Endodermal cell (in vitro differentiated cells): ENCODE measurements around the gene ARFGEF3. TPM values are rescaled to one million over a fixed set of nuclear protein-coding genes. Genes with fewer than 3 reads are reported as not detected.

Experiments used
- DNase-seq: peaks from one replicate; pipeline ENCODE4 v3.0.0-alpha.2; 2017
- H3K27ac ChIP-seq: 2 replicates; pipeline ENCODE4 v1.5.1; 2013; ENCODE audit warnings: mild to moderate bottlenecking, low read depth, low read length, moderate library complexity
- H3K27me3 ChIP-seq: 2 replicates; pipeline ENCODE4 v1.6.1; 2013; ENCODE audit warnings: mild to moderate bottlenecking, low read length, moderate library complexity; ENCODE audit not compliant: insufficient read depth, control insufficient read depth, poor library complexity, severe bottlenecking
- H3K36me3 ChIP-seq: 2 replicates; pipeline ENCODE4 v1.7.0; 2013; ENCODE audit warnings: mild to moderate bottlenecking, low read length, moderate library complexity; ENCODE audit not compliant: control insufficient read depth, insufficient read depth
- H3K4me1 ChIP-seq: one replicate; pipeline ENCODE4 v1.7.0; 2013; ENCODE audit warnings: low read length; ENCODE audit not compliant: control insufficient read depth, insufficient read depth
- H3K4me3 ChIP-seq: 2 replicates; pipeline ENCODE4 v1.5.1; 2013; ENCODE audit warnings: mild to moderate bottlenecking, low read length, moderate library complexity
- H3K9ac ChIP-seq: 2 replicates; pipeline ENCODE4 v1.6.1; 2013; ENCODE audit warnings: mild to moderate bottlenecking, low read length, moderate library complexity; ENCODE audit not compliant: poor library complexity, severe bottlenecking; ENCODE audit errors: extremely low read depth
- H3K9me3 ChIP-seq: 2 replicates; pipeline ENCODE4 v1.6.1; 2013; ENCODE audit warnings: mild to moderate bottlenecking, low read length, moderate library complexity; ENCODE audit not compliant: control insufficient read depth
- H3K27ac Mint-ChIP-seq: 2 replicates; pipeline ENCODE4 v1.8.0; 2020; ENCODE audit warnings: mixed read lengths
- H3K27me3 Mint-ChIP-seq: 2 replicates; pipeline ENCODE4 v1.8.0; 2021; ENCODE audit warnings: mild to moderate bottlenecking, mixed read lengths; ENCODE audit not compliant: insufficient read depth
- H3K36me3 Mint-ChIP-seq: 2 replicates; pipeline ENCODE4 v1.8.0; 2020; ENCODE audit warnings: low read depth, mixed read lengths
- H3K4me1 Mint-ChIP-seq: 2 replicates; pipeline ENCODE4 v1.8.0; 2020; ENCODE audit warnings: mixed read lengths
- H3K4me3 Mint-ChIP-seq: 2 replicates; pipeline ENCODE4 v1.8.0; 2020; ENCODE audit warnings: mild to moderate bottlenecking, moderate library complexity, mixed read lengths
- H3K9me3 Mint-ChIP-seq: 2 replicates; pipeline ENCODE4 v1.8.0; 2020; ENCODE audit warnings: mild to moderate bottlenecking, mixed read lengths
- CTCF ChIP-seq: fragments of 200-600 bp; sonication (generic); conservative IDR thresholded peaks from 2 replicates; pipeline ENCODE4 v1.5.0; 2021; ENCODE audit warnings: antibody characterized with exemption, mild to moderate bottlenecking
- WGBS, 2 experiments: methylation state at CpG; one replicate each; pipeline versions ENCODE4 v1.1.5 to v1.1.7; 2013; ENCODE audit warnings: missing lambda C conversion rate in 2 of 2, mixed read lengths in 1 of 2; ENCODE audit not compliant: insufficient coverage in 1 of 2, insufficient read length in 1 of 2; 5-methylcytosine and 5-hydroxymethylcytosine counted together
- total RNA-seq, 2 donors: library from RNA; stranded (reverse); fragmentation: NEBNext Ultra II Directional in 1 of 2; extraction: Animal tissue kit (Norgen Biotek cat#: 25700) in 1 of 2; gene quantifications; 2 replicates in 1 of 2; 3 replicates in 1 of 2; pipeline ENCODE4 v1.2.1, GENCODE V29; 2021

ARFGEF3 gene
- total RNA-seq, 2 donors from 2014 or later, result 10.9 to 14.3 TPM

DNA sequence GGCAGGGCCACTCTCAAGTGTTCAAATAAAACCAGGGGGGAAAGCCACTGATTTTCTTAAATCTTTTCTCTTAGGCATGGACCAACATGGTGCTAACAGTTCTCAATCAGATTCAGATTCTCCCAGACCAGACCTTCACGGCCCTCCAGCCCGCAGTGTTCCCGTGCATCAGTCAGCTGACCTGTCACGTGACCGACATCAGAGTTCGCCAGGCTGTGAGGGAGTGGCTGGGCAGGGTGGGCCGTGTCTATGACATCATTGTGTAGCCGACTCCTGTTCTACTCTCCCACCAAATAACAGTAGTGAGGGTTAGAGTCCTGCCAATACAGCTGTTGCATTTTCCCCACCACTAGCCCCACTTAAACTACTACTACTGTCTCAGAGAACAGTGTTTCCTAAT lies 174.5 kb downstream of the ARFGEF3 start:
- WGBS, 2 experiments, result 80 to 95% methylated on average over 3 to 8 of the region's 8 CpGs
- peak; percentile 55 for DNase-seq
- H3K4me1 ChIP-seq, result peaks cover 7% of the 10 kb centered on the region
- H3K27me3 Mint-ChIP-seq, result no peaks in the 10 kb centered on the region
- peaks cover 15% of the 10 kb centered on the region for H3K36me3 ChIP-seq
- peaks cover 20% of the 10 kb centered on the region for H3K4me1 Mint-ChIP-seq
- no peak overlapping the region for H3K27ac ChIP-seq
- no peak overlapping the region for H3K4me3 Mint-ChIP-seq
- no peak for TF ChIP-seq CTCF
- no peak overlapping the region for H3K4me3 ChIP-seq
- no peaks in the 10 kb centered on the region for H3K9me3 ChIP-seq
- peaks cover 19% of the 10 kb centered on the region for H3K36me3 Mint-ChIP-seq
- no peaks in the 10 kb centered on the region for H3K27me3 ChIP-seq
- H3K9me3 Mint-ChIP-seq, result no peaks in the 10 kb centered on the region
- H3K27ac Mint-ChIP-seq, result no peak overlapping the region
- no peak overlapping the region for H3K9ac ChIP-seq

DNA sequence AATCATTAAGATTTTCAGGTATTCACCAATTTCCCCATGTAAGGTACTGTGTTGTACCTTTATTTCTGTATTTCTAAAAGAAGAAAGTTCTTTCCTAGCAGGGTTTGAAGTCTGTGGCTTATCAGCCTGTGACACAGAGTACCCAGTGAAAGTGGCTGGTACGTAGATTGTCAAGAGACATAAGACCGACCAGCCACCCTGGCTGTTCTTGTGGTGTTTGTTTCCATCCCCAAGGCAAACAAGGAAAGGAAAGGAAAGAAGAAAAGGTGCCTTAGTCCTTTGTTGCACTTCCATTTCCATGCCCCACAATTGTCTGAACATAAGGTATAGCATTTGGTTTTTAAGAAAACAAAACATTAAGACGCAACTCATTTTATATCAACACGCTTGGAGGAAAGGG lies 175.3 kb downstream of the ARFGEF3 start:
- no peak overlapping the region for H3K27ac Mint-ChIP-seq
- H3K36me3 ChIP-seq, result peaks cover 15% of the 10 kb centered on the region
- no peaks in the 10 kb centered on the region for H3K9me3 Mint-ChIP-seq
- peaks cover 3% of the 10 kb centered on the region for H3K4me1 ChIP-seq
- peaks cover 19% of the 10 kb centered on the region for H3K36me3 Mint-ChIP-seq
- H3K27ac ChIP-seq, result no peak overlapping the region
- H3K4me3 ChIP-seq, result no peak overlapping the region
- H3K4me3 Mint-ChIP-seq, result no peak overlapping the region
- no peak overlapping the region for H3K9ac ChIP-seq
- no peaks in the 10 kb centered on the region for H3K27me3 Mint-ChIP-seq
- TF ChIP-seq CTCF, result no peak
- peaks cover 13% of the 10 kb centered on the region for H3K4me1 Mint-ChIP-seq
- 93 to 97% methylated on average over 2 to 4 of the region's 4 CpGs for WGBS, 2 experiments
- H3K9me3 ChIP-seq, result no peaks in the 10 kb centered on the region
- DNase-seq, result no peak
- no peaks in the 10 kb centered on the region for H3K27me3 ChIP-seq

DNA sequence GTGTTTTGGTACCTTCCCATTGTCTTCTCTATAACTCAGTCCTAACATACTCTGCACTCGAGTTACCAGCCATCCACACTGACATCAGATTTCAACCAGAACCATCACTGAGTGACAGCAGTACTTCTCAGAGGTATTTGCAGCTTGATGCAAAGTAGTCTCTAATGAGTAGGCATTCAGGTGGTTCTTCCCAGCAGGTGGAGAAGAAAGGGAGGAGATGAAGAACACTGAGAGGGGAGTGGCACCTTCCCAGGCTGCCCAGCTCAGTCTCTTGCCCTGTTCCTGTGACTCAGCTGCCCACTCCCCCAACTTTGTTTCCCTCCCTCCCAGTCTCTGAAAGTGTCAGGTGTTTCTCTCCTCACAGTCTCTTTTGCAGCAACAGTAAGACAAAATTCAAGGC lies 177.3 kb downstream of the ARFGEF3 start:
- no peak for TF ChIP-seq CTCF
- Mint-ChIP-seq H3K27ac (no peak overlapping the region), H3K36me3 (peaks cover 17% of the 10 kb centered on the region), H3K9me3 (no peaks in the 10 kb centered on the region), H3K27me3 (no peaks in the 10 kb centered on the region), H3K4me1 (peaks cover 13% of the 10 kb centered on the region), H3K4me3 (no peak overlapping the region)
- DNase-seq, result peak; percentile 75
- Histone ChIP-seq H3K4me3 (no peak overlapping the region), H3K9me3 (no peaks in the 10 kb centered on the region), H3K27me3 (no peaks in the 10 kb centered on the region), H3K9ac (no peak overlapping the region), H3K27ac (no peak overlapping the region), H3K36me3 (peaks cover 15% of the 10 kb centered on the region), H3K4me1 (no peaks in the 10 kb centered on the region)
- 60 to 83% methylated on average over 1 of the region's 1 CpG for WGBS, 2 experiments
